ENCODE data around the gene SPDYE4.
A peak's percentile ranks its signal among the peaks of the same experiment; 100 is the strongest.

Gene SPDYE4

GRCh38 chr17:8749616-8750015 is 8.7 kb downstream of the SPDYE4 start:
- no peak for DNase-seq (ENCODE audit: low read depth)
- no peak overlapping the region for H3K4me3 ChIP-seq (ENCODE audit: low read depth, low read length)
- TF ChIP-seq, protein P1, sequence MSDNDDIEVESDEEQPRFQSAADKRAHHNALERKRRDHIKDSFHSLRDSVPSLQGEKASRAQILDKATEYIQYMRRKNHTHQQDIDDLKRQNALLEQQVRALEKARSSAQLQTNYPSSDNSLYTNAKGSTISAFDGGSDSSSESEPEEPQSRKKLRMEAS (IDR thresholded peaks at IDR 0.05; ENCODE audit: low read depth, low read length) = no peak
- TF ChIP-seq CTCF (IDR thresholded peaks at IDR 0.05; ENCODE audit: low read depth, low read length) (no peak), POLR2A (IDR thresholded peaks at IDR 0.05; ENCODE audit: extremely low read depth, insufficient read length) (no peak), MYC (IDR thresholded peaks at IDR 0.05; ENCODE audit: low read depth, low read length) (no peak)

DNA sequence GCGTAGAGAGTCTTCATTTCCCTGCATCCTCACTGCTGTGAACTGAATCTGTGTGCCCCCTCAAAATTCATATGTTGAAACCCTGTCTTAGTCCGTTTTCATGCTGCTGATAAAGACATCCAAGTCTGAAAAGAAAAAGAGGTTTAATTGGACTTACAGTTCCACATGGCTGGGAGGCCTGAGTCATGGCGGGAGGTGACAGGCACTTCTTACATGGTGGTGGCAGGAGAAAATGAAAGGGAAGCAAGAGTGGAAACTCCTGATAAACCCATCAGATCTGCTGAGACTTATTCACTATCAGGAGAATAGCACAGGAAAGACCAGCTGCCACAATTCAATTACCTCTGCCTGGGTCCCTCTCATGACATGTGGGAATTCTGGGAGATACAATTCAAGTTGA is 10.6 kb downstream of the SPDYE4 start:
- no peak for DNase-seq (ENCODE audit: low read depth)
- TF ChIP-seq, protein P1 (IDR thresholded peaks at IDR 0.05; ENCODE audit: low read depth, low read length) = no peak
- no peak for TF ChIP-seq CTCF (IDR thresholded peaks at IDR 0.05; ENCODE audit: low read depth, low read length)
- no peak for TF ChIP-seq POLR2A (IDR thresholded peaks at IDR 0.05; ENCODE audit: extremely low read depth, insufficient read length)
- no peak for TF ChIP-seq MYC (IDR thresholded peaks at IDR 0.05; ENCODE audit: low read depth, low read length)

DNA sequence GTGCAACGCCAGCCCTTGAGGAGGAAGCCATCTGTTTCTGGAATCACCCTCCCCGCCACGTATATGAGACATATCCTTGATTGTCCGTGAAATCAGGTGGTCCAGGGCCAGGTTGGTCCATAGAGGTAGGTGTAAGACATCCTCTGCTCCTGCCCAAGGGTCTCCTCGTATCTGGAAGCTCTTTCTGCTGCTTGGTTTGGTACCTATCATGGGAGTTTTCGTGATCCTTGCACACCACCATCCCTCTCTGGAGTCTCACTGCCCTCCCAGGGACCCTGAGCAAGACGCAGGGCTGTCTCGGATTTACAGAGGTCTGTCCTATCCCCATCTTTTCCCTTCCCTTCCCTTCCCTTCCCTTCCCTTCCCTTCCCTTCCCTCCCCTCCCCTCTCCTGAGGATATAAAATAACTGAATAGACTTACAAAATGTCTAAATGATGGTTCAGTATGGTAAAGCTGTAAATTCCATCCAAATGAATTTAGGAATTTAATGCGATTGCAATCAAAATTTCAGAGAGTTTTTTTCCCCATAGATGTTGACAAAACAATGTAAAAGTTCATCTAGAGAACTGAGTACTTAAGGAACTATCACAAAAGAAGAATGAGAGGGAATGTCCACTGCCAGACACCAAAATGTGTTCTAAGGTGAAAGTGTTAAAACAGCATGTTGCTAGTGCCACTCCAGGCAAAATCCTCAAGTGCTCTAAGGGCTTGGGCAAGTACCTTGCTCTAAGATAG is 11.7 kb downstream of the SPDYE4 start:
- TF ChIP-seq CTCF (IDR thresholded peaks at IDR 0.05; ENCODE audit: low read depth, low read length) (no peak), MYC (IDR thresholded peaks at IDR 0.05; ENCODE audit: low read depth, low read length) (no peak), POLR2A (IDR thresholded peaks at IDR 0.05; ENCODE audit: extremely low read depth, insufficient read length) (no peak)
- TF ChIP-seq, protein P1 (IDR thresholded peaks at IDR 0.05; ENCODE audit: low read depth, low read length) = no peak
- no peak overlapping the region for H3K4me3 ChIP-seq (ENCODE audit: low read depth, low read length)
- no peak for DNase-seq (ENCODE audit: low read depth)

More for the DNA sequence above, 10.6 kb downstream of the SPDYE4 start:
- H3K4me3 ChIP-seq (ENCODE audit: low read depth, low read length) = no peak overlapping the region

- TF ChIP-seq MYC (IDR thresholded peaks at IDR 0.05; ENCODE audit: low read depth, low read length) (no peak), CTCF (IDR thresholded peaks at IDR 0.05; ENCODE audit: low read depth, low read length) (peak; percentile 14), POLR2A (IDR thresholded peaks at IDR 0.05; ENCODE audit: extremely low read depth, insufficient read length) (no peak)
- TF ChIP-seq, protein P1 (IDR thresholded peaks at IDR 0.05; ENCODE audit: low read depth, low read length) = no peak
- DNase-seq (ENCODE audit: low read depth) = peak; percentile 52
- no peak overlapping the region for H3K4me3 ChIP-seq (ENCODE audit: low read depth, low read length)
Observed at GRCh38 chr17:8745586-8746500, 12.5 kb downstream of the SPDYE4 start.

GRCh38 chr17:8744086-8744785 is 14.1 kb downstream of the SPDYE4 start:
- H3K4me3 ChIP-seq (ENCODE audit: low read depth, low read length) = no peak overlapping the region
- TF ChIP-seq CTCF (IDR thresholded peaks at IDR 0.05; ENCODE audit: low read depth, low read length) (no peak), POLR2A (IDR thresholded peaks at IDR 0.05; ENCODE audit: extremely low read depth, insufficient read length) (no peak), MYC (IDR thresholded peaks at IDR 0.05; ENCODE audit: low read depth, low read length) (no peak)
- TF ChIP-seq, protein P1 (IDR thresholded peaks at IDR 0.05; ENCODE audit: low read depth, low read length) = no peak
- DNase-seq (ENCODE audit: low read depth) = no peak
